ENCODE data around the gene FETUB. TPM values are rescaled to one million over a fixed set of nuclear protein-coding genes. Genes with fewer than 3 reads are reported as not detected.

The FETUB gene
- total RNA-seq, 1 experiment from 2014 or later = not detected

- Histone ChIP-seq H3K9me3 (ENCODE audit: insufficient read depth, low read depth) (no peaks in the 10 kb centered on the region), H4K20me1 (ENCODE audit: insufficient read depth) (no peaks in the 10 kb centered on the region), H3K4me2 (no peak overlapping the region), H2AFZ (no peak overlapping the region), H3K4me3 (no peak overlapping the region), H3K27ac (no peak overlapping the region), H3K27me3 (ENCODE audit: insufficient read depth, low read depth) (no peaks in the 10 kb centered on the region), H3K9me2 (ENCODE audit: insufficient read depth) (no peaks in the 10 kb centered on the region), H3F3A (ENCODE audit: insufficient read depth, low read depth) (peaks cover 14% of the 10 kb centered on the region), H3K79me2 (ENCODE audit: low read depth) (no peaks in the 10 kb centered on the region), H3K4me1 (replicated peaks; ENCODE audit: insufficient read depth) (peaks cover 24% of the 10 kb centered on the region), H3K36me3 (ENCODE audit: low read depth) (no peaks in the 10 kb centered on the region)
- DNase-seq = no peak
- TF ChIP-seq CTCF (conservative IDR thresholded peaks at IDR 0.05) (no peak), EZH2 (IDR thresholded peaks at IDR 0.05; ENCODE audit: low read depth) (no peak)
- CTCF ChIA-PET = no interaction called here
- POLR2A ChIA-PET (ENCODE audit: unreplicated experiment) = no interaction called here
- BruUV-seq (replicated peaks) = no TSS peak
- intact Hi-C loops (cut with micrococcal nuclease; ENCODE audit: unreplicated experiment) = no loop called here
Observed at GRCh38 chr3:186599785-186600166, 40.4 kb upstream of the FETUB start.

- Histone ChIP-seq H3K36me3 (ENCODE audit: low read depth) (no peaks in the 10 kb centered on the region), H3K27me3 (ENCODE audit: insufficient read depth, low read depth) (no peaks in the 10 kb centered on the region), H3K9me2 (ENCODE audit: insufficient read depth) (no peaks in the 10 kb centered on the region), H3K9me3 (ENCODE audit: insufficient read depth, low read depth) (no peaks in the 10 kb centered on the region), H3K79me2 (ENCODE audit: low read depth) (no peaks in the 10 kb centered on the region), H3K27ac (no peak overlapping the region), H3K4me3 (no peak overlapping the region), H3K4me2 (no peak overlapping the region), H2AFZ (no peak overlapping the region), H4K20me1 (ENCODE audit: insufficient read depth) (no peaks in the 10 kb centered on the region), H3F3A (ENCODE audit: insufficient read depth, low read depth) (peaks cover 14% of the 10 kb centered on the region), H3K4me1 (replicated peaks; ENCODE audit: insufficient read depth) (peaks cover 26% of the 10 kb centered on the region)
- ChIA-PET POLR2A (ENCODE audit: unreplicated experiment) (no interaction called here), CTCF (interaction anchor here (1.5 kb wide), 1 partner anchor 10 kb away, joined by 3 read pairs; no protein-coding TSS in a partner anchor)
- TF ChIP-seq EZH2 (IDR thresholded peaks at IDR 0.05; ENCODE audit: low read depth) (no peak), CTCF (conservative IDR thresholded peaks at IDR 0.05) (no peak)
- BruUV-seq (replicated peaks) = no TSS peak
- no peak for DNase-seq
- intact Hi-C loops (cut with micrococcal nuclease; ENCODE audit: unreplicated experiment) = no loop called here
Observed at GRCh38 chr3:186600896-186601295, 39.3 kb upstream of the FETUB start.

- no peaks in the 10 kb centered on the region for H3K79me2 ChIP-seq (ENCODE audit: low read depth)
- H3K4me3 ChIP-seq = no peak overlapping the region
- H3K36me3 ChIP-seq (ENCODE audit: low read depth) = no peaks in the 10 kb centered on the region
- POLR2A ChIA-PET (ENCODE audit: unreplicated experiment) = no interaction called here
- intact Hi-C loops (cut with micrococcal nuclease; ENCODE audit: unreplicated experiment) = no loop called here
- TF ChIP-seq EZH2 (IDR thresholded peaks at IDR 0.05; ENCODE audit: low read depth) (no peak), CTCF (conservative IDR thresholded peaks at IDR 0.05) (no peak)
- no peaks in the 10 kb centered on the region for H3K9me3 ChIP-seq (ENCODE audit: insufficient read depth, low read depth)
- H3K4me1 ChIP-seq (replicated peaks; ENCODE audit: insufficient read depth) = peaks cover 26% of the 10 kb centered on the region
- no peaks in the 10 kb centered on the region for H3K9me2 ChIP-seq (ENCODE audit: insufficient read depth)
- H3F3A ChIP-seq (ENCODE audit: insufficient read depth, low read depth) = peaks cover 13% of the 10 kb centered on the region
- H4K20me1 ChIP-seq (ENCODE audit: insufficient read depth) = no peaks in the 10 kb centered on the region
- no peak for DNase-seq
- H2AFZ ChIP-seq = no peak overlapping the region
- H3K27ac ChIP-seq = no peak overlapping the region
- CTCF ChIA-PET = no interaction called here
- no peak overlapping the region for H3K4me2 ChIP-seq
- no TSS peak for BruUV-seq (replicated peaks)
- no peaks in the 10 kb centered on the region for H3K27me3 ChIP-seq (ENCODE audit: insufficient read depth, low read depth)
Observed at GRCh38 chr3:186603159-186603558, 37.0 kb upstream of the FETUB start.

Data from PC-9 (cell line).